SK-N-SH (cell line): ENCODE data around the gene C1orf35.

ENCODE experiments used
- CHD2 ChIP-seq: fragments of 150-350 bp; IDR thresholded peaks from 2 replicates; pipeline ENCODE4 v1.6.1; 2018; ENCODE audit warnings: low read length; ENCODE audit not compliant: partially characterized antibody
- EP300 ChIP-seq, 2 experiments: IDR thresholded peaks; 2 replicates each; pipeline versions ENCODE4 v1.4.0 to v1.6.1; 2012; ENCODE audit warnings: borderline replicate concordance in 1 of 2, low read depth in 1 of 2, low read length in 1 of 2
- EZH2phosphoT487 ChIP-seq: fragments of 200-600 bp; sonication (generic); IDR thresholded peaks from 2 replicates; pipeline ENCODE4 v1.6.1; 2017; ENCODE audit warnings: low read depth, mixed run types, mild to moderate bottlenecking, antibody characterized with exemption, moderate library complexity, borderline replicate concordance
- POLR2AphosphoS5 ChIP-seq: IDR thresholded peaks from 2 replicates; pipeline ENCODE4 v1.6.1; 2012; ENCODE audit warnings: low read depth, low read length
- SMC3 ChIP-seq: IDR thresholded peaks from 2 replicates; pipeline ENCODE4 v1.6.1; 2012; ENCODE audit warnings: low read depth, low read length, improper control_type of control experiment
- TAF1 ChIP-seq: IDR thresholded peaks from 2 replicates; pipeline ENCODE4 v1.6.1; 2012; ENCODE audit warnings: low read depth, mild to moderate bottlenecking, low read length, moderate library complexity, borderline replicate concordance
- USF2 ChIP-seq: fragments of 150-350 bp; IDR thresholded peaks from 2 replicates; pipeline ENCODE4 v1.6.1; 2017; ENCODE audit warnings: antibody characterized with exemption, low read length, low read depth, borderline replicate concordance

- TF ChIP-seq SMC3 (no peak), CHD2 (no peak), USF2 (no peak), TAF1 (no peak), POLR2AphosphoS5 (no peak), EP300 (IDR thresholded peaks at IDR 0.05; ENCODE audit: borderline replicate concordance in 1 of 2, low read depth in 1 of 2, low read length in 1 of 2) (no peak), EZH2phosphoT487 (no peak)
Measured at GRCh38 chr1:228084797-228085196, 18.3 kb downstream of the C1orf35 start.
